HG03064 (cell line): ENCODE results near the gene SLC25A51.
A peak's percentile ranks its signal among the peaks of the same experiment; 100 is the strongest.
"Not testable (repeated sequence)": the region's sequence is repeated elsewhere in the genome, so short reads cannot be mapped to it uniquely, and the experiment has no call there.

Source experiments
- ATAC-seq: cut with Tn5 transposase; IDR thresholded peaks from one replicate; pipeline ENCODE4 v1.9.1; 2021; ENCODE audit warnings: low read depth; ENCODE audit not compliant: unreplicated experiment

The SLC25A51 gene

GRCh38 chr9:37920471-37921167 lies 16.7 kb upstream of the SLC25A51 start:
- no peak for ATAC-seq

- ATAC-seq = no peak
These were observed 16.0 kb upstream of the SLC25A51 start for GRCh38 chr9:37919956-37920335.

- ATAC-seq = no peak
These were observed 15.5 kb upstream of the SLC25A51 start for GRCh38 chr9:37919246-37919955.

GRCh38 chr9:37918665-37919170 lies 14.8 kb upstream of the SLC25A51 start:
- ATAC-seq = no peak

GRCh38 chr9:37917801-37918664 lies 14.1 kb upstream of the SLC25A51 start:
- no peak for ATAC-seq

GRCh38 chr9:37917313-37917731 lies 13.4 kb upstream of the SLC25A51 start:
- ATAC-seq = no peak

GRCh38 chr9:37916471-37917312 lies 12.8 kb upstream of the SLC25A51 start:
- no peak for ATAC-seq

- ATAC-seq = no peak
These were observed 12.1 kb upstream of the SLC25A51 start for GRCh38 chr9:37915911-37916470.

GRCh38 chr9:37914701-37915358 lies 10.9 kb upstream of the SLC25A51 start:
- no peak for ATAC-seq

- no peak for ATAC-seq
These were observed 10.2 kb upstream of the SLC25A51 start for GRCh38 chr9:37914154-37914551.

GRCh38 chr9:37913480-37914153 lies 9.7 kb upstream of the SLC25A51 start:
- peak; percentile 66 for ATAC-seq

GRCh38 chr9:37911271-37911681 lies 7.3 kb upstream of the SLC25A51 start:
- no peak for ATAC-seq

- no peak for ATAC-seq
These were observed 6.3 kb upstream of the SLC25A51 start for GRCh38 chr9:37910271-37910670.

- not testable (repeated sequence) for ATAC-seq
These were observed 5.9 kb upstream of the SLC25A51 start for GRCh38 chr9:37909836-37910235.

- no peak for ATAC-seq
These were observed 5.4 kb upstream of the SLC25A51 start for GRCh38 chr9:37909326-37909725.

- ATAC-seq = no peak
These were observed 4.8 kb upstream of the SLC25A51 start for GRCh38 chr9:37908698-37909186.

GRCh38 chr9:37908283-37908682 lies 4.4 kb upstream of the SLC25A51 start:
- ATAC-seq = no peak
